GM23338 (cell line): ENCODE data around the gene PHC3.

ENCODE experiments used
- CTCF ChIP-seq, 2 experiments: fragments of 200-600 bp in 1 of 2; sonication (generic) in 1 of 2; conservative IDR thresholded peaks; 2 replicates each; pipeline versions ENCODE4 v1.5.1 to v1.6.1; 2016 to 2017; ENCODE audit warnings: antibody characterized with exemption in 2 of 2, low read depth in 2 of 2, mild to moderate bottlenecking in 2 of 2, moderate library complexity in 1 of 2
- EZH2 ChIP-seq: fragments of 200-600 bp; sonication (generic); IDR thresholded peaks from one replicate; pipeline ENCODE4 v1.8.0; 2017; ENCODE audit warnings: antibody characterized with exemption, mild to moderate bottlenecking, low read depth; ENCODE audit not compliant: unreplicated experiment
- EZH2phosphoT487 ChIP-seq: fragments of 200-600 bp; sonication (generic); IDR thresholded peaks from one replicate; pipeline ENCODE4 v1.8.1; 2018; ENCODE audit warnings: antibody characterized with exemption; ENCODE audit not compliant: unreplicated experiment
- POLR2AphosphoS5 ChIP-seq: IDR thresholded peaks from 2 replicates; pipeline ENCODE4 v1.6.1; 2016; ENCODE audit warnings: antibody characterized with exemption, low read depth
- REST ChIP-seq: IDR thresholded peaks from one replicate; pipeline ENCODE4 v1.6.1; 2018; ENCODE audit warnings: antibody characterized with exemption; ENCODE audit not compliant: unreplicated experiment
- ZNF114 ChIP-seq: fragments of 250-450 bp; sonication (Bioruptor Pico); IDR thresholded peaks from 2 replicates; pipeline ENCODE4 v1.5.0; 2020; ENCODE audit warnings: mild to moderate bottlenecking, moderate library complexity
- ZNF331 ChIP-seq: fragments of 250-450 bp; sonication (Bioruptor Pico); IDR thresholded peaks from 2 replicates; pipeline ENCODE4 v1.5.0; 2020; ENCODE audit warnings: low read depth, mild to moderate bottlenecking, moderate library complexity

DNA sequence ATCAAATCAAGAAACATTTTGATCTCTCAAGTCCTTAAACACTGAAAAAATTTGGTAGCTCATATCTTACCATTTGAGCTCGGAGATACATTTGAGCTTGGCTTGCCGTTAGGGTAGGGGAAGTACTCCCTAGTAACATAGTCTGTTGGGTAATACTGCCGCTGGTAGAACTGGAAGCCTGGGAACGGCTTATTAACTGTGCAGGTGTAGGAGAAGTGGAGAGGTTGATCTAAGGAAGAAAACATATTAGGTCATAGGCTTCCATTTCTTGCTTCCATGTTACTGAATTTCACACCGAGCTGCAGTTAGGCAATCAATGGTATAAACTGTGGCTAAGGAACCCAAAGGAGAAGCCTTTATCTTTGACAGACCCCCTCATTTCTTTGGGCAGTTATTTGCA, 32.5 kb downstream of the PHC3 start:
- TF ChIP-seq CTCF (conservative IDR thresholded peaks at IDR 0.05; ENCODE audit: low read depth in 2 of 2) (no peak), POLR2AphosphoS5 (no peak), ZNF114 (CRISPR knock-in tag) (no peak), EZH2phosphoT487 (no peak), REST (no peak), EZH2 (no peak), ZNF331 (CRISPR knock-in tag) (no peak)
